GM19239 (cell line): Measurements from ENCODE around the gene LONRF2.

Experiments
- DNase-seq: peaks from one replicate; pipeline ENCODE4 v3.0.0; 2011; ENCODE audit warnings: low spot score; ENCODE audit not compliant: insufficient read length
- FAIRE-seq: peaks from 2 replicates; lab custom pipeline; 2011; peaks lifted over from hg19 to GRCh38; lab: Jason Lieb, UNC

Gene LONRF2

DNA sequence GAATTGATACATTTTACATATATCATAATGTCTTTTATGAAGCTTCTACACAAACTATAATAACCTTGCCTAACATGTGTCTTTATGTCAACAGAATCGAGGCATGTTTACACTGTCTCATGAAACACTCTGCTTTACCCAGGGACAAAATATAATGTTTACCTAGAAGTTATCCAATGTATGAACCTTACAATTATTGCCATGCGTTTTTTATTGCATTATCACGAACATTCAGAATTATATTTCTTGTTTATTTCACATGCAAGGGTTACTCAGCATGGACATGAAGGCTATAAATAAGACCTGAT, 19.8 kb downstream of the LONRF2 start:
- no peak for FAIRE-seq
- no peak for DNase-seq

DNA sequence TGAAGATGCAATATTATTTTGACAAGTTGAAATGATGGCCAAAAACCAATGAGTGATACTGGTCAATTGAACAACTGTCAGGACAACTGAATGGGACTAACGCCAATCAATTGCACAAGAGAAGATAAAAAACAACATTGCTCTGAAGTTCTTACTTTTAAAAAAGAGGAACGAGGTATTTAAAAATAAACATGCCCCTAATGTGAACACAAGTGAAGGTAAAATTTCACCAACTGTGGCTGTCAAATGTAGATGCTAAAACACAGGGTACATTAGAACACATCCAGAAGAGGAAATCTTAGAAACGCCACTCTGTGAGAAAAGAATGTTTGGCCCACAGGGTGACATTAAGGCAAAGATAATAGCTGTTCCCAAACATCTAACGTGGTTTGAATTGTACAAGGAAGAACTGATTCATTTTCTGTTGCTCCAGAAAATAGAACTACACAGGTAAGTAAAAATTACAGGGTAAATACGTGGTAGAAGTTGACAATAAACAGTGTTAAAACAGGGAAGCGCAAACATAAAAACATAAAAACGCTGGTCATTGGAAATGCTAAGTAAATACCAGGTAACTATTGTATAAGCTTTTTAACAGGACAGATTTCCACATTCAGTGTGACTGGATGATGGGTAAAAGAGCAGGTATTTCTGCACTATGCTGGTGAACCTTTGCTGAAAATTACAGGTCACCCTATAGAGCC, 20.3 kb downstream of the LONRF2 start:
- no peak for FAIRE-seq

GRCh38 chr2:100299548-100299947, 22.8 kb downstream of the LONRF2 start:
- FAIRE-seq, result no peak
- DNase-seq, result no peak

More for the DNA sequence above, 20.3 kb downstream of the LONRF2 start:
- no peak for DNase-seq

DNA sequence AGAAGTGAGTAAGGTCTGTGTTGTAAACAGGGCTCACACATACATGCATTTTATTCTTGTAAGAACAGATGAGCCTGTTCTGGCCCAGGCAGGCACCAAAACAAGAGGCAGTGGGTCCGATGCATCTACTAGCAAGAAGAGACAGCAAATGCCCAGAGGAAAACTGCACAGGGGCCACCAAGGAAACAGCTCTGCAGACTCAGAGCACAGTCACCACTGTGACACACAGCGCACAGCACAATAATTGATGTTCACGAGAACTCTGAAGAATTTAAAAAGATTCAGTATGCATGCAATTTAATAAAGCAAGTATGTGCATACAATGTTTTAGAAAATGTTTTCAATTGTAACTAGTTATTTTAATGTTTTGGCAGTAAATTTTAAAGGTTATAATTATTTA, 24.8 kb downstream of the LONRF2 start:
- DNase-seq (no peak), FAIRE-seq (no peak)

DNA sequence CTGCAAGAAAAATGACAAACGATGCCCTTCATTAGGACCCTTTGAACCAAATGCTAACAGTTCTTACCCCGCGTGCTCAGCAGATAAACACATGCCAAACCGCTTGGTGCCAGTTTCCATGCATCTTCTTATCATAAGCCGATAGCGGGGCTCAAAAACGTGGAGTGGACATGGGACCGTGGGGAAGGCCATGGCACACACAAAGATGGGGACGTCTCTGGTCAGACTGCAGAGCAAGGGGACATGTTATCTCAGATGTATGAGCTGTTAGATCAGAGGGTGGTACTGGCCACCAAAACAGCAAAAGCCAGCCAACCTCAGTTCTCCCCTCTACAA, 28.2 kb downstream of the LONRF2 start:
- FAIRE-seq, result no peak
- DNase-seq, result no peak

DNA sequence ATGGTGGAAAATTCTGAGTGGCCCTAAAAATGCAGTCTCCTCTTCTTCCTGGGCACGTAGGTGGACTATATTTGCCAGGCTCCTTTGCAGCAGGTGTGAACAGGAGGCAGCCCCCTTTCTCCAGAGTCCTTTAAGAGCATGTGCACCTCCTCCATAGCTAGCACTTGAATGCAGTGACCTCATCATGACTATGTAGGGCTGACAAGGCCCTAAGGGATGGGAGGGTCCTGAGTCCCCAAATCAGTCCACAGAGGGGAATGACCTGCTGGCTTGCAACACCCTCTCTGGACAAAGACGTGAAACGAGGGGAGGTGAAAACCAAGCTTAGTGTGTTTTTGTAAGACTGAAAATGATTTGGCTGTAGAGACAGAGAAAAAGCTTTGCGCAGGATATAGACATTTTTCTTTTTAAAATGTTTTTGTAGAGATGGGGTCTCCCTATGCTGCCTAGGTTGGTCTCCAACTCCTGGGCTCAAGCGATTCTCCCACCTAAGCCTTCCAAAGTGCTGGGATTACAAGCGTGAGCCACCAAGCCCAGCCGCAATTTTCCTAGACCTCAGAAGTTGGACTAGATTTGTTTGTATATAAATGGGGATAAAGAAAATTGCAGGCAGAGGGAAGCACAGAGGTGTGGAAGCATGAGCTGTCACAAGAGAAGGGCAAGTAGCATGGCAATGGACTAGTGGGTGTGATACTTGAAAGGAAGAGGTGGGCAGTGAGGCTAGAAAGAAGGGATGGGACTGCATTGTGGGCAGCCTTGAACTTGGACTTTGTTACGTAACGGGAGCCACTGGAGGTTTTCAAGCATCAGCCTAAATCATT, 28.8 kb downstream of the LONRF2 start:
- DNase-seq, result no peak
- FAIRE-seq, result no peak

- no peak for DNase-seq
- no peak for FAIRE-seq
Observed at GRCh38 chr2:100292022-100292580, 30.2 kb downstream of the LONRF2 start.

- no peak for DNase-seq
- no peak for FAIRE-seq
Observed at GRCh38 chr2:100291152-100291970, 30.9 kb downstream of the LONRF2 start.

DNA sequence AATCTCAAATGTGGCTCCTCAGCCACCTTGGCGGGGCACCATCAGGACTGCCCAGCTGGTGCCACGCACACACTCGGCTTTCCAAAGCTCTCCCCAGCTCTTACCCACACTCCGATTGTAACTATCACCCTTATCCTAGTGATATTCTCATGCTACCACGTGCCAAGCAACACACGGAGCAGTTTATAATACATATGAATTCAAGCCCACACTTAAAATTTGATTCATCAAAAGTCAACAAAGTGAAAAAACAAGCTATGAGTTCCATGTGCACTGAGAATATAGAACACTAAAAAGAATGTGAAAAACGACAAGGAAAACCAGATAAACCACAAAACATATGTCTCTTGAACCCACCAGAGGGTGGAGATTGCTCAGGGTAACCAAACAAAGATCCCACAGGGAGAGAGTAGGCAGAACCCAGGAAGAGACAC, 31.6 kb downstream of the LONRF2 start:
- DNase-seq (no peak), FAIRE-seq (no peak)

DNA sequence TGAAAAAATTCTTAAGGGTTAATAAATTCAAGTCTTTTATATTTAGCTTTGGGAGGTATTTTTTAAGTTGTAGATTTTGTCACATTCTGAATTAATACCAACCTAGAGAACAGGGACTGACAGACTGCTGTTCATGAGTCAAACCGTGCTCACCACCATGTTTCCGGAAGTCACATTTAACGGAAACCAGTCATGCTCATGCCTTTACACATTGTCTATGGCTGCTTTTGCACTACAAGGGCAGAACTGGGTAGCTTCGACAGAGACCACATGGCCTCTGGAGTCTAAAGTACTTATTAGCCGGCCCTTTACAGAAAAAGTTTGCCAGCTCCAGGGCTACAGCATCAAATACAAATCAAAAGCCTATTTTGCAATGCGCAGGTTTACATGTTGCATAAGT, 33.3 kb downstream of the LONRF2 start:
- DNase-seq (no peak), FAIRE-seq (no peak)

DNA sequence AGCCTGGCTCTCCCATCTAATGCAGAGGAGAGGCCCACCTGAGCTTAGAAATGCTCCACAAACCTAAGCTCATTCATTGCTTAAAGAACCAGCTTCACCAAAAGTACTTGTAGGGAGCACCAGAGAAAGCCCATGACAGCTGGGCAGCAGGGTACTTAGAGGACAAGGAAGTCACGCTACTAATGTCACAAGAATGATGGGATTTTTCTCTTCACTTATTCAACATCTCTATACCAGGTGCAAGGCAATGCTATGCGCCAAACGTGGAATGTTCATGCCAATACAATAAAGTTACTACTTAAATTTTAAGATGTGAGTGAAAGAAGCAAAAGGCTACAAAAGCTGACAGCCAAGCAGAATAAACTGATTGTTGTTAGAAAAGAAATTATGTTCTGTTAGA, 36.0 kb downstream of the LONRF2 start:
- FAIRE-seq (no peak), DNase-seq (no peak)

DNA sequence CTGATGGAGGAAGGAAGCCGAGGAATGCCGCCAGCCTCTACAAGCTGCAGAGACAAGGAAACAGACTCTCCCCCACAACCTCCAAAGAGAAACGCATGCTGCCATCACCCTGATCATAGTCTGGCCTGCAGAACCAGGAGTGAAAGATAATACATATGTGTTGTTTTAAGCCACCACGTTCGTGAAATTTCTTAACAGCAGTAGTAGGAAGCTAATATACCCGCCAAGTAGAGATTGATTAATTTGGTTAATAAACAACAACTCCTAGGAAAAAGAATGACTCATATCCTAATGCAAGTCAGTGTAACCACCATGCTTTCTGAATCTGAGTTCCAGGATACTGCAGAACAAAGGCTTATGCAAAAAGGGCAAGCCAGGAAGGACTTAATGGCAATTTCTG, 36.6 kb downstream of the LONRF2 start:
- FAIRE-seq (no peak), DNase-seq (no peak)

DNA sequence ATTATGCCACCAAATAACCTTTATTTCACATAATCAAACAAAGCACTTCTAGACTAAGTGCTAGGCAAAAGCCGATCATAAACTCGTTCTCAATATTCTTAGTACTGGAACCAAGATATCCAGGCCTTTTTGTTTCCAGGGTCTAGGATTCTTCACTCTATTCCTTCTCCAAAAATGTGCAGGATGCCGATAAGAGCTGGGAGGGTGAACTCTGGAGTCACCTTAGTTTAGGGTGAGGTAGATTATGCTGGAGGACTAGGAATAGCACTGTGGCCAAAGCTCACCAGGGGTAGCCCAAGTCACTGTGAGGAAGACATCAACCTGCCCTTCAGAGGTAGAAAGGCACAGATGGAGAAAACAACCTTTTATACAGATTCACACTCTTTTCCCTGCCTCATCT, 37.3 kb downstream of the LONRF2 start:
- no peak for DNase-seq
- no peak for FAIRE-seq

DNA sequence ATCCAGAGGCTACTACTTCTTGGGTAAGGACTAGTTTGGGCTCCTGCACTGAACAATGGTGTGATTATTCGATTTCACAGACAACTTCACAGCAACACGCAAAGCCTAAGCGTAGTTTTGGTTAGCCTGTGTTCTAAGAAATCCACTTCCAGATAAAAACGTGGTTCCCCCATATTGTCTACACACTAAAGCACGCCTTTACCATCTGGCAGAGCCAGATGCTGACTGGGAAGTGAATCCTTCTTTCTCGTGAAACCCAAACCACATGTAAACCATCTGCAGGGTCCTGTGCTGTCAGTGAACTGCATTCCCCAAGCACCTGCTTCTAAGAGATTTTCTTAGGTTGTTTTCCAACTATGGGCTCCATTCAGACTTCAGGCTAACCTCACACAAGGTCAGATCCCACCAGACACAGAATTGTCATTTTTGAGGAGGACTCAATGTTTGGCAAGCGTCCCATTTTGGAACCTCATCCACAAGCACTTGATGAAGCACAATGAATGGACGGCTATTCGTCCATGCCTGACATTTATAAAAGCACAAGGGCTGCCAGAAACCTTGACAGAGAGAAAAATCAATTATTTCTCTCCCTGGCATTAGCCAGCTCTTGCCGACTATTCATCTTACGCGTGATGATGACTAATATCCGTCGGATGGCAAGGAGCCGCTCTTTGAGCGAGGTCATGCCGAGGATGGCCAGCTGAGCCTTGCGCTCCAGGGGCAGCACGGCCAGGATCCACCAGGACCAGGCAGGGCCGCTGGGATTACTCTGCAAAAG, 38.4 kb downstream of the LONRF2 start:
- no peak for FAIRE-seq
- DNase-seq, result no peak

DNA sequence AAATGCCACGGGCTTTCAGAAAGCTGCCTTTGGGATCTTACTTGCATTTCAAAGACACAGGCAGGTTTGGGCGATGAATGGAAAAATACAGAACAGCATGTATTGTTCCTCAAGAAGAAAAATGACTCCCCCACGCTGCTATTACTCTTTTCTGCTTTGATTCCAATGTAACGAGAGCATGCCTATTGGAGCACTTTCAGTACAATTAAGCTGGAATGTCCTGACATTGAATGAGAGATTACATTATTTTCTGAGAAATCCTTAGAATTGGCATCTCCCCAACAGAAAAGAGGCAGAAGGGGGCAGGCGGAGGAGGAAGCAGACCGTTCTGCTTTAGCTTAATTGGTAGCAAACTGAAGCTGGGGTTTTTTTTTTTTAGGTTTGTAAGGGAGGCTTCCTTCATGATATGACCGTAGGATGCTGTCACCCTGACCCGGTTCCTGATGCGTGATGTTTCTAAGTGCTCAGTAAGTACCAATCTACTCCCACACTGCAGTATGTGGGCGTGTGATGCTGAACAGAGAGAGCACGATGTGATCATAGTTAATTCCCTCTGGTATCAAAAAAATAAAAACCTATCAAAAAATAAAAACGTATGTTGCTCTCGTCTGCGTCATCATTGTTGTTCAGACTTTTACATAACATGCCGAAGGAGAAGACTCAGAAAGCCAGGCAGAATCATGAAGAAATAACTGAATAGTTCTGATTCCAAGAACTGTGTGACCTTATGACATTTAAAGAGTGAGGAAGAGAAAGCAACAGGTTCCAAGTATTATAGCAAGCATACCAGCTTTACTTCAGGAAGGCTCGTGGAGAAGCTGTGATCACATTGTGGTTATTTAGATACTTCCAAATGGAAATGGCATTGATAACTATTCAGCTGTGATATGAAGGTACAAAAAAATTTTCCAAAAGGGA, 40.5 kb downstream of the LONRF2 start:
- no peak for FAIRE-seq
- DNase-seq, result no peak

DNA sequence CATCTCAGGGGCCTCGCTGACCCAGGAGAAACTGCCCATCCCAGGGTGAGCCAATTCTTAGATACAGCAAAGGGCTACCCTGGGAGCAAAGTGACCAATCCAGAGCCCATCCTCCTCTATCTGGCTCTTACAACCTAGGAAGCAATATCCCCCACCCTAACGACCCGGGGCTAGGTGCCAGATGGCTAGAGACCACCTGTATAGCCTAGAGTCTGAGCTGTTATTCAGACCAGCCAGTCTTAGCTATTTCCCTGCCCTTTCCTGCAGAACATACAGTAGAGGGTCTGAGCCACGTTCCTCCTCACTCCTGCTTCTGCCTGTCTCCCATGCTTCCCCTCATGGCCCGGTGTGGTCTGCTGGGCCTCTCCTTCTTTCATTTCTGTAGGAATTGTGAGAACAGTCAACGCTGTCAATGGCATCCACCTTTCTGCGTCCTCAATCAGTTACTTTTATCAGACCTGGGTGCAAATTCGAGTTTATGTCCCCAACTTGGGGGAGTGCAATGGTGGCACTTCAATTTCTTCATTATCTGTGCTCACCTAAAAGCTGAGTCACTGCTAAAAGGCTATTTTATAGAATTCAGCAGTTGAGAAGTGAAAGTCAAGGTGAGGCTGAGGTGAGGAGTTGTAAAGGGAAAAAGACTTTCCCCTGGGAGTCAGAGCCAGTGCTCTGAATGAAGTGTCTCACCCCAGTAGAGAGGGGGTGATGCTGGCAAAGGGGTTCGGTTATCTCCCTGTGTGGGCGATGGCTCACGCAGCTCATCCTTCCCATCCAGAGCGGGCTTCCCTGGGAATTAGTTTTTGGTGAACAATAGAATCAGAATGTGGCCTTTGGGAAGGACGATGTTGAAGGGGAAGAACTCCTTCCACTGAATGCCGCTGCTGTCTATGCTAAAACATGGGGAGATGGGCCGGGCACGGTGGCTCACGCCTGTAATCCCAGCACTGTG, 42.4 kb downstream of the LONRF2 start:
- DNase-seq (no peak), FAIRE-seq (no peak)

GRCh38 chr2:100278986-100279385, 43.3 kb downstream of the LONRF2 start:
- no peak for DNase-seq
- no peak for FAIRE-seq

DNA sequence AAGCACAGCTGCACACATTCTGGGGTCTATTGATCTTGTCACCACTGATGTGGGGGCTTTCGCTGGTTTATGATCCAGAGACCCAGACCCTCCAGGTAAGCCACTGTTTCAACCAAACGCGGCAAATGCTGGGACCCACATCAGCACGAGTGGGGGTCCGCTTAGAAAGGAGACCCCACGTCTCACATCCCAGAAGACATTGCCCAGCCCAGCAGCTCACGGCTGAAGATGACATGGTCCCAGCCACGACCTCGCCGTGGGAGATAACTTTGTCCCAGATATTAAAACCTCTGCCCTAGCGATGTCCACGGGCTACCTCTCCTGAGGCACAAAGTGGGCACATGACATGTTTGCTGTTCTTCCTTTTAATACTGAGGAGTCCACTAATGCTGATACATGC, 43.8 kb downstream of the LONRF2 start:
- DNase-seq (no peak), FAIRE-seq (no peak)
